OCI-LY7 (cell line): Measurements from ENCODE around the gene SLC27A6.

Experiments
- CTCF ChIP-seq: fragments of 200-600 bp; sonication (generic); conservative IDR thresholded peaks from 2 replicates; pipeline ENCODE4 v1.5.1; 2014; ENCODE audit warnings: mild to moderate bottlenecking, antibody characterized with exemption, low read length, moderate library complexity, mixed read lengths
- EZH2phosphoT487 ChIP-seq: fragments of 200-600 bp; sonication (generic); IDR thresholded peaks from 2 replicates; pipeline ENCODE4 v1.6.1; 2018; ENCODE audit warnings: low read depth, borderline replicate concordance, mild to moderate bottlenecking, mixed run types, antibody characterized with exemption, low read length, moderate library complexity, mixed read lengths

- no peak for TF ChIP-seq CTCF
- TF ChIP-seq EZH2phosphoT487 = no peak
Measured at GRCh38 chr5:129078660-129079059, 113.4 kb downstream of the SLC27A6 start.
